Non-pigmented ciliary epithelial cell (primary cell): ENCODE measurements around the gene OR6C76.
"Not testable (repeated sequence)": the region's sequence is repeated elsewhere in the genome, so short reads cannot be mapped to it uniquely, and the experiment has no call there.

ENCODE experiments used
- DNase-seq: peaks from one replicate; pipeline ENCODE4 v3.0.0-alpha.2; 2010; ENCODE audit warnings: low read depth

The OR6C76 gene

DNA sequence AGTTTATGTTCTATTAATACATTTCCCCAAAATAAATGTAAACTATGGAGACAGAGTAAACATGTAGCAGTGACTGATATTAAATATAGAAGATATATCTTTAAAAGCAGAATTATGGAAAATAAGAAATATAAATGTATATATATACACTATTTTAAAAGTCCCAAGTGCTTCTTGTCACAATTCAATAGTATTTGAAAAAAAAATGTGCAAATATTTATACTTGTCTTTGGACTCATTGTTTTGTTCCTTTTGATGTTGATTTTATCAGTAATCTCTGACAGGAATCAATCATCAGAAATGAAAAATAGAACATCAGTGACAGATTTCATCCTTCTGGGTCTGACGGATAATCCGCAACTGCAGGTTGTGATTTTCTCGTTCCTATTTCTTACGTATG, at the start of gene OR6C76:
Gene OR6C76 (plus strand): TSS at position 301 of the 400 bp plus-strand sequence. CDS start 0 bp downstream, at position 301.
- no peak for DNase-seq

- DNase-seq, result no peak
These were observed 40.2 kb upstream of the OR6C76 start for GRCh38 chr12:55385891-55386290.

DNA sequence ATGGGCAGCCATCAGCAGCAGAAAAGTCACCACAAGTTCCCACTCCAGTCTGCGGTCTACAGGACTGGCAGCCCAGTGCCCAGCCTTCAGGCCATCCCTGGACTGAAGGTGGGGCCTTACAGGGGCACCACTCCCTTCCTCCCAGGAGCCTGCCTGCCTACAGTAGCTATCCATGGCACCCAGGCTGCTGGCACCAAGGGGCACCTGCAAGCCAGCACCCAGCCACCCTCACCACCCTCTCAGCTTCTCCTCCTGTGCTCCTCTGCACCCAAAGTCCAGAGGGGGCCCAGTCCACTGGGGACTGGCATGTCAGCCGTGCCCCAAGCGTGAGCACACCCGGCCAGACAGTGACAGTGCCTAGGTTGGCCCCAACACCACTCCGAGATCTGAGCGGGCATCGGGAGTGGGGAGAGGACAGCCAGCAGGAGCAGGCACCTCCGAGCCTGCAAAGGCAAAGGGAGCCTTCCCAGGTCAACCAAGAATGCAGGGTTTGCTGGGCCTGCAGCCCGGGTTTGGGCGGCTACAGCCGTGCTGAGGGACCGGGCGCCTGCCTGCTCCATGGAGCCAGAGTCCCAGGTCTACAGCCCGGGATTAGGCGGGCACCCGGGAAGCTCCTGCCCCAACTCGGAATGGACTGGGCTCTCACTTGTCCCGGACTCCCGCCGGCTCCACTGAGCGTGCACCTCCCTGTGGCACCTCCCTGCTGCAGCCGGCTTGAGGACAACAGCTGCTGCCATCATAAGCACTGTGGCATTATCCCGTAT, 33.8 kb upstream of the OR6C76 start:
- no peak for DNase-seq

DNA sequence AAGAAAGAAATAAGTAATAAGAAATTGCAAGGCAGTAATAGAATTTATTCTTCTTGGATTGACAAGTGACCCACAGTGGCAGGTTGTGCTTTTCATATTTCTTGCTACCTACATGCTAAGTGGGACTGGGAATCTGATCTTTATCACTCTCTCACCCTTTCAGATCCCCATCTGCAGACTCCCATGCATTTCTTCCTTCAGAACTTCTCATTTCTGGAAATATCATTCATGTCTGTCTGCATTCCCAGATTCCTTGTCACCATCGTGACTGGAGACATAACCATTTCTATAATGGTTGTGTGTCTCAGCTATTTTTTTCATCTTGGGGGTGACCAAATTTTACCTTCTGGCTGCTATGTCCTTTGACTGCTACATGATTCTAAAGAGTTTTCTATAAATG, 29.7 kb upstream of the OR6C76 start:
- DNase-seq, result no peak

GRCh38 chr12:55400229-55400628, 25.8 kb upstream of the OR6C76 start, which contains the start of gene OR6C65:
Gene OR6C65, plus strand, starts transcription at chr12:55400529. Its CDS starts 0 bp downstream, at chr12:55400529.
- no peak for DNase-seq

DNA sequence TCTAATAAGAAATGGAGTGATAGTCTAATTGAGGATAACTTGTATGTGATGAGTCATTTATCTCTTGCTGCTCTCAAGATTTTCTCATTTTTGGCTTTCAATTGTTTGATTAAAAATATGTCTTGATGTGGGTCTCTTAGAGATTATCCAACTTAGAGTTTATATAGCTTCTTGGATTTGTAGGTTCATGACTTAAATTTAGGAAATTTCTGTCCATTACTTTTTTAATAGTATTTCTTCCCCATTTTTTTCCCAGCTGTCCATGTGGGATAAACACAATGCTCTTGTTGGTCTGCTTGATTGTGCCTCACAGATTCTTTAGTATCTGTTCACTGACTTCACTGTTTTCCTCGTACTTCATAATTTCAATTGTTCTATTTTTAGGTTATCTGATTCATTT, 18.2 kb upstream of the OR6C76 start:
- no peak for DNase-seq

DNA sequence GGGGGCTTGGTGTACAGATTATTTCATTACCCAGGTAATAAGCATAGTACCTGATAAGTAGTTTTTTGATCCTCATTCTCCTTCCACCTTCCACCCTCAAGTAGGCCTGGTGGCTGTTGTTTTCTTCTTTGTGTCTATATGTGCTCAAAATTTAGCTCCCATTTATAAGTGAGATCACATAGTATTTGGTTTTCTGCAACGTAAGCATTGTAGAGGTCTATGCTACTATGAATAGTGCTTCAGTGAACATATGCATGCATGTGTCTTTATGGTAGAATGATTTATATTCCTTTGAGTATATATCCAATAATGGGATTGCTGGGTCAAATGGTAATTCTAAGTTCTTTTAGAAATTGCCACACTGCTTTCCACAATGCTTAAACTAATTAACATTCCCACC, 16.9 kb upstream of the OR6C76 start:
- not testable (repeated sequence) for DNase-seq

DNA sequence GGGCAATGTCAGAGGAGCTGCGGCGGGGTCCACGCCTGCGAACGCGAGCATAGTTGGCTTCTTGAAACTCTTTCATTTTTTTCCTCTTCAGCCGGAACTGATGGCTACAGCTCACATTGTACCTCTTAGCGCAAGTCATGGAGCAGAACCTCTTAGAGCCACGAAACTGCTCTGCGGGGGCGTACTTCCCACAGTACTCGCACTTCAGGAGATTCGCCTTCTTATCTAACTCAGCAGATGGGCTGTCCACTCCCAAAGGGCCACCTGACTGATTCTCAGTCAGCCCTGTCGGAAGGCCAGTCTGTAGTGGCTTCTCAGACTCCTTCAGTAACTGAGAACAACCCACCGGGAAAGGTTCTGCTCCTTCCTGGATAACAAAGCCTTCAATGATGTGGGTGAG, 13.9 kb upstream of the OR6C76 start:
- DNase-seq, result not testable (repeated sequence)

DNA sequence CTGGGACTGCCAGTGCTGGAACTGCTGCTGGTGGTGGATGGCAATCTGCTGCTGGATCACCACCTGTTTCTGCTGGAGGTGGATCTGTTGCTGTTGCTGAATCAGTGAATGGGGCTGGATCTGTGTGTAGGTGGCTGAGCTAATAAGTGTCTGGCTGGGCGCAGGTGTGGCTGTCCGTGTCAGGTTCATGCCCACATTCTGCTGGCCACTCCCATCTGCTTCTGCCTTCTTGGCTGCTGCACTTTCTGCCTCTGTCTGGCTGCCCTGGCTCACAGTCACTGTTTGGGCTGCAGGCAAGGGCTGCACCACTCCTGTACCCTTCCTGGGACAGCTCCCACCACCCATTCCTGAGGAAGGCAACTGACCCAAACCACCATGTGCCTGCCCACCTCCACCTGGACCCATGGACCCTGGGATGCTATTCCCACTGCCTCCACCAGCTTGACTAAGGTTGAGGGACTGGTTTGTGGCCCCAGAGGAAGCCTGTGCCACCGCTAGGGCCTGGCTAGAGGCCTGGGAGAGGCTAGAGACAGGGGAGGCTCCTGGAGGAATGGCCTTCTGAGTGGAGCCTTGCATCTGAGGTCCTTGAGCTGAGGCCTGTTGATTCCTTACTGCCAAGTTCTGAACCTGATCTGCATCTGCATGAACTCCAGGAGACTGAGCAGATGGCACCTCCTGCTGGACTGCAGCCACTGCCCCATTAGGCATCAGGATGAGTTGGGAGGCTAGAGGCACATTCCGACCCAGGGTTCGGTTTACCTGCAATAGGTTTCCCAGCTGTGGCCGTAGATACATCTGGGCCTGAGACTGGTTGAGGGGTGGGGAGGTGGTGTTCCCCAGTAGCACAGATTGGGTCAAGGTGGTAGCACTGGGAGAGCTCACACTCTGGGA, 12.3 kb upstream of the OR6C76 start:
- not testable (repeated sequence) for DNase-seq

DNA sequence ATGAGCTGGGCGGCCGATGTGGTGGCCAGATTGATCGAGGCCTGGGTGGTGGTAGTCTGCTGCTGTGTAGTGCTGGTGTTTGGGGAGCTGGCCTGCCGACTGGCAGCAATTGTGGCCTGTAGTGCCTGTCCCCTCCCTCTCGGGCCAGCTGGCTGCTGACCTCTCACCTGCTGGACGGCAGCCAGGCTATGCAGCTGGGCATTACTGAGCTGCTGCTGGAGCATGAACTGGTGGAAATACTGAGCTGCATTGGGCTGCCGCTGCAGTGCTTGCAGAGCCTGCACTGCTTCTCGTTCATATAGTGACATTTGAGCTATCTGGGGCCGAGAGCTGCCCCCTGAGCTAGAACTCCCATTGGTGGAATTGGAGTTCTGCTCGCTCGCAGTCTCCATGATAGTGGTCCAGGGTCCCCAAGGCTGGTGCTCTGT, 11.6 kb upstream of the OR6C76 start:
- not testable (repeated sequence) for DNase-seq

DNA sequence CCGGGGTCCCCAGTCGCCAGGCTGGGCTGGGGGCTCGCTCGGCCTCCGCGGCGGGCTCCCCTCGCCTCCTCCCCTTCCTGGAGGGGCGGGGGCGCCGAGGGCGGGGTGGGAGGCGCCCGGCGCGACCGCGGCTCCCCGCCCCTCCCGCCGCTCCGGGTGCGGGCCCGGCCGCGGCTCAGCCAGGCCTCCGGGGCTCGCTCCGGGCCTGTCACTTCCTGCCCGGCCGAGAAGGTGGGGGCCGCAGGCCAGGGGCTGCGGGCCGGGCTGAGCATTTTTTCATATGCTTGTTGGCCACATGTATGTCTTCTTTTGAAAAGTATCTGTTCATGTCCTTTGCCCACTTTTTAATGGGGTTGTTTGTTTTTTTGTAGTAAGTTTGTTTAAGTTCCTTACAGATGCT, 11.2 kb upstream of the OR6C76 start:
- not testable (repeated sequence) for DNase-seq

DNA sequence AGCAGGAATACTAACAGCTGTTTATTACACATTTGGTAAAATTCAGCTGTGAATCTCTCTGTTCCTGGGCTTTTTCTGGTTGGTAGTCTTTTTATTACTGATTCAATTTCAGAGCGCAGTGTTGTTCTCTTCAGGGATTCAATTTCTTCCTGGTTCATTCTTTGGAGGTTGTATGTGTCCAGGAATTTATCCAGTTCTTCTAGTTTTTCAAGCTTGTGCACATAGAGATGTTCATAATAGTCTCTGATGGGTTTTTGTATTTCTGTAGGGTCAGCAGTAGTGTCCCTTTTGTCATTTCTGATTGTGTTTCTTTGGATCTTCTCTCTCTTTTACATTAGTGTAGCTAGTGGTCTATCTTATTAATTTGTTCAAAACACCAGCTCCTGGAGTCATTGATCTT, 9.1 kb upstream of the OR6C76 start:
- no peak for DNase-seq

GRCh38 chr12:55420307-55420962, 5.6 kb upstream of the OR6C76 start:
- no peak for DNase-seq

DNA sequence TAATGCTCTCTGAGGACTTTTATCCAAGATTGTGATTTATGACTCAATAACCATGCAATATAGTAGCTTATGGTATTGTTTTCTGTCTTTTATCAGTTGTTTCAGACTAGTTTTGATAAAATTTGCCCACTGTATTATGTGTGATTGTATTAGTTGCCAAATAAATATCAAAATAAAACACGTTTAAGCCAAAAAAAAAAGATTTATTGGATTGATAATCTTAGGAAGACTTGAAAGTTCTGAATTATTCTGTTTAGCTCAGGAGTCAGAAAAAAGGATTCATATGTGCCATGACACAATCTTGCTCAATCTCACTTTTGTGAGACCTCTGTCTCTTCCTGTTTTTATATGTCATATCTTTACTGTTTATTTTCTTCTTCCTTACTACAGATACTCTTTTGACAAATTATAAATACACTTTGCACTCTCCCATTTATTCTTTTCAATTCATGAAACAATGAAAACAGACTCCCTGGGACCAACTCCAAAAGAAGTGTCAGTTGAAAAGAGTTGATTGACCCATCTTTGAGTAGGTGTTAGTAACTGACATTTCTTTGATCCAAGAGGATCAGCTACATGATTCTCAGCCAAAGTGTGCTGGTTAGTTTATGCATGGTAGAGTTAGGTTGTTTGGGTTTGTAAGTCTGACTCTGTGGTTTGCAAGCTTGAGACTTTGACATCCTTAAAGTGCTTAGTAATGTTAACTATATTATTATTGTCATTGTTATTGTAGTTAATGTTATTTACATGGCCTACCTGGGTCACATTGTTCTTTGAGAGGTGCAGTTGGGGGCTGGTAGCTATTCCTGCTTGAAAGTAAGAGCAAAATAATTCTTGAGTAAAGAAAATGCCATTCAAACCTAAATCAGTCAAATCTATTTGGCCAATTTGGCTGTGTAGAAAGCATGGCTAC, 2.5 kb downstream of the OR6C76 start:
- no peak for DNase-seq

- not testable (repeated sequence) for DNase-seq
These were observed 15.2 kb downstream of the OR6C76 start for GRCh38 chr12:55441233-55441632.

GRCh38 chr12:55443776-55444175, 17.7 kb downstream of the OR6C76 start, which contains the start of gene OR6C2:
Gene OR6C2, plus strand, starts transcription at chr12:55444076. Its CDS starts 8,138 bp downstream, at chr12:55452214.
- no peak for DNase-seq

DNA sequence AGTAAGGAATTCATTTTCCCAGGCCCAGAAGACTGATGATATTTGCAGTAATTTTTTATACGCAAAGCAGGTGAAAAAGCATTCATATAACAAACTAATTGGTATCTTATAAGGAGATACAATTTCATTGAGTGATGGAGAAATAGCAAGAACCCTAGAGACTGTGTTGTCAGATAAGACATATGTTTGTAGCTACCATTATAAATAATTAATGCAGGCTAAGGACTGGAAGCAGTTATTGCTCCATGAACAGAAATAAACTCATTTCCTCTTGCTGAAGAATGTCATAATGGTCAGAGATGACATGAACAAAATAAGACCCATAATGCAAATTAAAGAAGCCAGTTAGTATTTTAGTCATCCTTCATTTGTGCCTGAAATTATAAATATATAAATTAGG, 19.3 kb downstream of the OR6C76 start:
- DNase-seq, result no peak

- DNase-seq, result no peak
These were observed 20.3 kb downstream of the OR6C76 start for GRCh38 chr12:55446326-55446725.

DNA sequence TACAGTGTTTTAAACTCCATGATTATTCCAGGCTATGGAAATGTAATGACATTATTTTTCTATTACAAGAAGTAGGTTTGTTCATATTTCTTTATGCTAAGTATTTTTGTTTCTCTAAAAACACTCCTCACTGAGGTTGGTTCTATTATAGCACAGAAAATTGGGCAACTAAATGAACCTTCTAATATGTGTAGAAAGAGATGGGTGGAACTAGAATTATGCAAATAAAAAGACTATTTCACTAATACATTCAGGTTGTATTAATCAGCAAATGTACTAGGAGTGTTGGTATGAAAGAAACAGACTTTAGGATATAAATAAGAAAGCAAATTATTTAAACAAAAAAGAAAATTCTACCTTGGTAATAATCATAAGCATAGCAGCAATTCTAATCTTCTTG, 22.8 kb downstream of the OR6C76 start:
- DNase-seq, result no peak

DNA sequence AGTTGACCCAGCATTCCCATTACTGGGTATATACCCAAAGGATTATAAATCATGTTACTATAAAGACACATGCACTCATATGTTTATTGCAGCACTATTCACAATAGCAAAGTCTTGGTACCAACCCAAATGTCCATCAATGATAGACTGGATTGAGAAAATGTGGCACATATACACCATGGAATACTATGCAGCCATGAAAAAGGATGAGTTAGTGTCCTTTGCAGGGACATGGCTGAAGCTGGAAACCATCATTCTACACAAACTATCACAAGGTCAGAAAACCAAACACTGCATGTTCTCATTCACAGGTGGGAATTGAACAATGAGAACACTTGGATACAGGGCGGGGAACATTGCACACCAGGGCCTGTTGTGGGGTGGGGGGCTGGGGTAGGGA, 38.9 kb downstream of the OR6C76 start:
- DNase-seq, result not testable (repeated sequence)

DNA sequence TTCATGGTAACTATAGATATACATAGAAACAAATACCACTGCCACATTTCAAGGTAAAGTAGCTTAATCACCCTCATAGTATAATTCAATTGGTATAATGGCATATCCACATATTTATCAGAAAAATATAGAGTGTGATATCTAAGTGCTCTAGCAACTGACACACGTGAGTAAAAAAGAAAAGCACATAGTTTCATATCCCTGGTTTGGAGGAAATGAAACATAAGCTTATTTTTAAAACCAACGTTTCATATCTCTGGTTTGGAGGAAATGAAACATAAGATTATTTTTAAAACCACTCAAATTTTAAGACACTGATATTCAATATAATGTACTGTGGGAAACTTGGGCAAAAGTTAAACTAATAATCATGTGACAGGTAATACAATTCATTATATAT, 41.8 kb downstream of the OR6C76 start:
- DNase-seq, result no peak
